HCEC 1CT (cell line): ENCODE data around the gene DNAJC17.

ENCODE experiments used
- DNase-seq: peaks from one replicate; pipeline ENCODE4 v3.0.0-alpha.2; 2017

DNAJC17 gene

GRCh38 chr15:40828447-40829036 lies 21.3 kb upstream of the DNAJC17 start, which contains the start of gene PPP1R14D:
Gene PPP1R14D (minus strand): TSS chr15:40828708. CDS start chr15:40828641, 67 bp downstream.
- DNase-seq, result no peak

DNA sequence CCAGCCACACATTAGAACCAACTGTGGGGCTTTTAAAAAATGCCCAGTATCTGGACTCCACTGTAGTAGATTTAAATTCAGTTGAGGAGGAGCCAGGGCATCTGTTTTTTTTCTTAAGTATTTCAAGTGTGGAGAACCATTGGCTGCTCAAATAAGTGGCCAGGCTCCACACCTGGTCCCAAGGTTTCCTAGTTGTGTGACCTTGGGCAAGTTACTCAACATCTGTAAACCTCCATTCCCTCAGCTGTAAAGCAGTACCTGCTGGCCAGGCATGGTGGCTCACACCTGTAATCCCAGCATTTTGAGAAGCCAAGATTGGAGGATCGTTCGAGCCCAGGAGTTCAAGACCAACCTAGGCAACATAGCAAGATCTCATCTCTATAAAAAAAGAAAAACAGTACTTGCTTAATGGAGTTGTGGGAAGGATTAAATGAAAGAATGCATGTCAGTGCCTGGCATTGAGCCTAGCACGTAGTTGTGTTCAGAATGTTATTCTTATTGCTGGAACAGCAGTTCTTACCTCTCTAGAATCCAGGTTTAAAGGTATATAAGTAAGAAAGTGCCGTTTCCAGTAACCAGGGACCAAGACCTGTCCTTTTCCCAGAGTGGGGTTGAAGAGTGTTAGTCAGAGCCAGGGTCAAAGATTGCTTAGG lies 19.3 kb upstream of the DNAJC17 start:
- no peak for DNase-seq

GRCh38 chr15:40825661-40826422 lies 18.6 kb upstream of the DNAJC17 start:
- DNase-seq, result peak; percentile 6

DNA sequence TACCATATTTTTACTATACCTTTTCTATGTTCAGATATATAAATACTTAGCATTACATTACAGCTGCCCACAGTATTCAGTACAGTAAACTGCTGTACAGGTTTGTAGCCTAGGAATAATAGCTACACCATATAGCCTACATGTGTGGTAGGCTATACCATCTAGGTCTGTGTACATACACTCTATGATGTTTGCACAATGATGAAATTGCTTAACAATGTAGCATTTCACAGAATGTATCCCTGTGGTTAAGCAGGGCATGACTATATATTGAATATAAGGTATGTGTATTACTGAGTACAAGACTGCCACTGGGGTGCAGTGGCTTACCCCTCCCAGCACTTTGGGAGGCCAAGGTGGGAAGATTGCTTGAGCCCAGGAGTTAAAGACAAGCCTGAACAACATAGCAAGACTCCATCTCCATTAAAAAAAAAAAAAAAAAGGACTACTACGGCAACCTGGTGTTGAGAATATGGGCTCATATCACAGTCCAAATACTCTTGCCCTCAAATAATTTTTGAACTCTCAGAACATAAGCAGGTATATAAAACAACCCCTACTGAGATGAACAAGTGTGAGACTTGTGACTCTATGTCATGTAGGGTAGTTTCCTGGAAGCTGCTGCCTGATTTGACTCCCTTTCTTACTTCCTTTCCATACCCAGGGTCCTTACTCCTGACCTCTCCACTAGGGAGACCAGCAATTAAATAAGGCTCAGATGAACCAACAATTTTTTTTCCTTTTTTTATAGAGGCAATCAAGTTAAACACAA lies 16.5 kb upstream of the DNAJC17 start:
- no peak for DNase-seq

DNA sequence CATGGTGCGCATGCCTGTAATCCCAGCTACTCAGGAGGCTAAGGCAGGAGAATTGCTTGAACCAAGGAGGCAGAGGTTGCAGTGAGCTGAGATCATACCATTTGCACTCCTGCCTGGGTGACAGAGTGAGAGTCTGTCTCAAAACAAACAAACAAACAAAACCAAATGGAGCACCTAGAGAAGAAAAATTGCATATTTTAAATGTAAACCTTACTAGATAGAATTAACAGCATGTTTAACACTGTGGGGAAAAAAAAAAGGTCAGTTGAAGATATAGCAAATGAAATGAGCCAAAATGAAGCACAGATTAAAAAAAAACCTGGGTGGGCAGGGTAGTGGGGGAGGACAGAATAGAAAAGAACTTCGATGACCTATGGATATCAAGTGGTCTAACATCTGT lies 13.9 kb upstream of the DNAJC17 start:
- no peak for DNase-seq

- no peak for DNase-seq
Observed at GRCh38 chr15:40819048-40819447, 11.8 kb upstream of the DNAJC17 start.

DNA sequence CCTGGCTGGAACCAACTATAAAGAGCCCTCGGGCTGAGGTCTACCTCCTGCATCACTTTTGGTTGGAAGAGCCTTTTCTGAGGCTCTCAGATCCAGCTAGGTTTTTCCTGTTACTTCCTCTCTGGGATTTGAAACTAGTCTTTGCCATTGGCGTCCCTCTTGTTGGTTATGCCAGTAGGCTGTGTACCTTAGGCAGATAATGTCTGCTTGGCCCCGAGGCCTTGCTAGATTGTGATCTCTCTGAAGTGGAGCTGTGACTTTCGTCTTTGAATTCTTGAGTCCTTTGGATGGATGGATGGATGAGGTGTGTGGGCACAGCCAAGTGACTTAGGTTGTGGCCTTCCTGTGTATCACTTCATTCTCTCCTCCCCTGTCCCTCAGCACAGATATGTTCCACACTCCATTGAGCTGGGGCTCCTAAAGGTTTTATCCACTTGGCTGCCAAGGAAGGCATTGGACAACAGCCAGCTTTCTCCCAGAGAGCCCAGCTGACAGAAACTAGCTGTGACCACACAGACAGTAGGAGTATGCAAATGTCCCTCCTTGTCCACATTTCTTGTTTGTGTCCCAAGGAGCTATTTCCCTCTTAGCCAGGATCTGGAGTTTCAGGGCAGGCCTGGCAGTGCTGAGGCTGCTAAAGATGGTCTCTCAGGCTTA lies 7.9 kb upstream of the DNAJC17 start:
- no peak for DNase-seq

GRCh38 chr15:40812721-40813425 lies 5.6 kb upstream of the DNAJC17 start:
- no peak for DNase-seq

DNA sequence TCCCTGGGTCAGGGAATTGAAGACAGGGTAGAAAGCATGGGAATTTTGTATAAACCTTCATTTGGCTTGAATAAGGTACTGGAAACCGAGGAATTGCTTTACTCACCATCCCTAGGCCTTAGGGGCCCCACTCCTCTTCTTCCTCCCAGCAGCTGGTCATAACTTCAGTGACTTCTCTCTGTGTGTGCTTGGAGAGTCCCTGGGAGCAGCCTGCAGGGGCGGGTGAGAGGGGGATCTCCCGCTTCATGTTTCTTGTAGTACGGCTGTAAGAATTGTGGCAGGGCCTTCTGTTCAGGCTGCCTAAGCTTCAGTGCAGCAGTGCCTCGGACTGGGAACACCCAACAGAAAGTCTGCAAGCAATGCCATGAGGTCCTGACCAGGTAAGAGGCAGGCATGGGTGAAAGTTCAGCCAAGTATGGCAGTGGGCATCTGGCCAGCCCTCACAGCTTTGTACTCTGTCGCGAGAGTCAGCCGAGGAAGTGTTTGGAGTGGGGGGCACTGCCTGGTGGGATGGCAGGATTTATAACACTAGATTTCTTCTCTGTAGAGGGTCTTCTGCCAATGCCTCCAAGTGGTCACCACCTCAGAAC lies 1.7 kb upstream of the DNAJC17 start:
- DNase-seq, result no peak

GRCh38 chr15:40807888-40808461 lies 702 bp upstream of the DNAJC17 start:
- DNase-seq, result no peak

DNA sequence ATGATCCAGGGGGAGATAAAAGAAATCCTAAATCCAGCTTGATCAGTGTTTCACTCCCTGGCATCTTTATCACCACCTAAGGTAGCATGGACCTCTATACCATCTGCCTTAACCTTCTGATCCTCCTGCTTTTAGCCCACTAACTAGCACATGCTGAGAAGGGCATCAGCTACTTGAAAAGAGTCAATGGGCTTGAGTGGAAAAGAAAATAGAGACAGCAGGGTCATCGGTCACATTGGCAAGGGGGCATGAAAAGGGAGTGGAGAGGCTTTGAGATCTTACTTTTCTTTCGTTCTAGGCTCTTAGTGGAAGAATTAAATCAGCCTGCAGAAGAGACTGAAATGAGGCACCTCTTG lies 623 bp downstream of the DNAJC17 start:
- no peak for DNase-seq

DNA sequence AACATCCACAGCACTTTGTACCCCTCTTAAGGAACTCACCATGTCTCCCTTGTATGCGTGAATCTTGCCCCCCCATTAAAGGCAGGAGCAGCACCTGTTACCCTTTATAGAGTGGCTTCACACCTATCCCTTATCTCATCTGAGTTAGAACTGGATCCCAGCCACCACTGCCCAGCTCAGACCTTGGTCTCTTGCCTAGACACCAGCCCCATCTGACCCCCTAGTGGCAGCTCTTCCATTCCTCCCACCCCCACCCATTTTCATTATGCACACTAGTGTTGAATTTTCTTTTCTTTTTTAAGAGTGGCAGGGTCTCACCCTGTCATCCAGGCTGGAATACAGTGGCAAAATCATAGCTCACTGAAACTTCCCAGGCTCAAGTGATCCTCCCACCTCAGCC lies 3.6 kb downstream of the DNAJC17 start:
- no peak for DNase-seq

- no peak for DNase-seq
Observed at GRCh38 chr15:40803076-40803475, 4.2 kb downstream of the DNAJC17 start.

- no peak for DNase-seq
Observed at GRCh38 chr15:40799523-40799922, 7.8 kb downstream of the DNAJC17 start.

GRCh38 chr15:40796512-40796911 lies 10.8 kb downstream of the DNAJC17 start:
- DNase-seq, result no peak

DNA sequence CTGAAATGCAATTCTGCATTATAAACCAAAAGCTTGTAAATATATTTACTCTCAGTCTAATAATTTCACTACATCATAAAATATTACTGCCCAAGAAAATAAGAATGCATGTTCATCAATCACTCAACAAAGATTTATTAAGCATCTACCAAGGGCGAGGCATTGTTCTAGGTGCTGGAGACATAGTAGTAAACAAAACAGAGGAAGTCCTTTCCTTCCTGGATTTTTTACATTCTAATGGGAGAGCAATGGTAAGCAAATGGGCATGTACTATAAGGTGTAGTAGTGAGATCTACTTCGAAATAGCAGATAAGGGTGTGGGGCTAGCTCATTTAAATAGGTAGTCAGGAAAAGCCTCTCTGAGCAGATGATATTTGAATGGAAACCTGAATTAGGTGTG lies 11.2 kb downstream of the DNAJC17 start:
- no peak for DNase-seq

DNA sequence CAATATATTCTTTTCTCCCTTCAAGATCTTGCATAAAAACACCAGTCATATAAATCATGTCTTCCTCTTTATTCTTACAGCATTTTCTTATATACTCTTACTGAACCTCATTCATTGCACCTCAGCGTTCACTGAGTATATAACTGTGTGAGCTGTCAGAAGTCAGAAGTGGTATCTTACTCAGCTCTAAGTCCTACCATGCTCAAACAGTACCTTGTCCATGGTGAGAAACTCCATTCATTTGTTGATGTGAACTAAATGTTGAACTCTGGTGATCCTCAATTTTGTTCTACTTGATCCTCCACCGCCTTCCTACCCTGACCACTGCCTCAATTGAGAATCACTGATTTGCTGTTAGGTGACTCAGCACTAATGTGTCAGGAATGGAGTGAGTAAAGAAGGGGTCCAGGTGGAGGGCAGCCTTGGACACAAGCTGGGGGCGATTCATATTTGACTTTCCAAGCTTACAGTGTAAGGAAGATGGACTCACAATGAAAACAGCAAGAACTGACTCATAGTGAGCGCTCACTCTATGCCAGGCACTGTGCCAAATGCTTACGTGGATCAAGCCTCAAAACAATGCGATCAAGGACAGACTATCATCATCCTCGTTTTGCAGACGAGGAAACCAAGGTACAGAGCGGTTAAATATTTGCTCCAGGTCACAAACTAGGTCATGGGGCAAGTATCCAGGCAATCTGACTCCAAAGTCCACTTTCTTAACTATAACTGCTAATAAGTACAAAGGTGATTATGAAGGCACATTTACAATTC lies 13.9 kb downstream of the DNAJC17 start:
- peak; percentile 89 for DNase-seq

GRCh38 chr15:40792394-40792793 lies 14.9 kb downstream of the DNAJC17 start:
- no peak for DNase-seq

- DNase-seq, result peak; percentile 6
Observed at GRCh38 chr15:40790718-40791117, 16.6 kb downstream of the DNAJC17 start.

- DNase-seq, result no peak
Observed at GRCh38 chr15:40789999-40790398, 17.3 kb downstream of the DNAJC17 start.

GRCh38 chr15:40789119-40789518 lies 18.2 kb downstream of the DNAJC17 start:
- no peak for DNase-seq
